ENCODE data around the gene ACBD7.
A peak's percentile ranks its signal among the peaks of the same experiment; 100 is the strongest.

Gene ACBD7

GRCh38 chr10:15092855-15093408 lies 4.4 kb upstream of the ACBD7 start:
- no peak for TF ChIP-seq TAF1 (IDR thresholded peaks at IDR 0.05; ENCODE audit: borderline replicate concordance, insufficient read depth, low read length)
- no peak for TF ChIP-seq SIN3A (IDR thresholded peaks at IDR 0.05; ENCODE audit: borderline replicate concordance, insufficient read depth, low read length)
- no peak for TF ChIP-seq REST (IDR thresholded peaks at IDR 0.05; ENCODE audit: insufficient read depth in 1 of 2, low read depth in 2 of 2, low read length in 2 of 2)
- no peak for TF ChIP-seq POLR2AphosphoS5 (IDR thresholded peaks at IDR 0.05; ENCODE audit: low read depth, low read length)
- TF ChIP-seq FOXP2 (optimal IDR thresholded peaks at IDR 0.05; ENCODE audit: borderline replicate concordance, extremely low read depth, extremely low read length, insufficient read depth) = no peak

- no peak for TF ChIP-seq SIN3A (IDR thresholded peaks at IDR 0.05; ENCODE audit: borderline replicate concordance, insufficient read depth, low read length)
These were observed 2.8 kb upstream of the ACBD7 start for GRCh38 chr10:15091418-15091817.

- TF ChIP-seq POLR2AphosphoS5 (IDR thresholded peaks at IDR 0.05; ENCODE audit: low read depth, low read length) (peak; percentile 22; the same call in 1 of the 2 replicates), SIN3A (IDR thresholded peaks at IDR 0.05; ENCODE audit: borderline replicate concordance, insufficient read depth, low read length) (no peak), FOXP2 (optimal IDR thresholded peaks at IDR 0.05; ENCODE audit: borderline replicate concordance, extremely low read depth, extremely low read length, insufficient read depth) (no peak), TAF1 (IDR thresholded peaks at IDR 0.05; ENCODE audit: borderline replicate concordance, insufficient read depth, low read length) (no peak), REST (IDR thresholded peaks at IDR 0.05; ENCODE audit: insufficient read depth in 1 of 2, low read depth in 2 of 2, low read length in 2 of 2) (no peak)
These were observed 4.1 kb downstream of the ACBD7 start for GRCh38 chr10:15084502-15084922.

GRCh38 chr10:15083674-15084501 lies 4.7 kb downstream of the ACBD7 start:
- TF ChIP-seq REST (IDR thresholded peaks at IDR 0.05; ENCODE audit: insufficient read depth in 1 of 2, low read depth in 2 of 2, low read length in 2 of 2) (no peak), SIN3A (IDR thresholded peaks at IDR 0.05; ENCODE audit: borderline replicate concordance, insufficient read depth, low read length) (no peak), TAF1 (IDR thresholded peaks at IDR 0.05; ENCODE audit: borderline replicate concordance, insufficient read depth, low read length) (no peak)

GRCh38 chr10:15075421-15075820 lies 13.2 kb downstream of the ACBD7 start:
- TF ChIP-seq REST (IDR thresholded peaks at IDR 0.05; ENCODE audit: insufficient read depth in 1 of 2, low read depth in 2 of 2, low read length in 2 of 2) (no peak), SIN3A (IDR thresholded peaks at IDR 0.05; ENCODE audit: borderline replicate concordance, insufficient read depth, low read length) (no peak), POLR2AphosphoS5 (IDR thresholded peaks at IDR 0.05; ENCODE audit: low read depth, low read length) (no peak), FOXP2 (optimal IDR thresholded peaks at IDR 0.05; ENCODE audit: borderline replicate concordance, extremely low read depth, extremely low read length, insufficient read depth) (no peak), TAF1 (IDR thresholded peaks at IDR 0.05; ENCODE audit: borderline replicate concordance, insufficient read depth, low read length) (no peak)

Measured in PFSK-1 (cell line).